Neutrophil (primary cell): ENCODE measurements around the gene ZCCHC4.

Source experiments
- H3K27ac ChIP-seq: fragments of 200-600 bp; sonication (generic); 2 replicates; pipeline ENCODE4 v1.5.1; 2016; ENCODE audit warnings: mild to moderate bottlenecking, moderate library complexity
- H3K27me3 ChIP-seq: fragments of 200-600 bp; sonication (generic); 2 replicates; pipeline ENCODE4 v1.6.0; 2016; ENCODE audit warnings: mild to moderate bottlenecking
- H3K36me3 ChIP-seq: fragments of 200-600 bp; sonication (generic); 2 replicates; pipeline ENCODE4 v1.5.1; 2017
- H3K4me1 ChIP-seq, 2 experiments: fragments of 200-600 bp in 1 of 2; sonication (generic) in 1 of 2; 1 replicate in 1 of 2; 2 replicates in 1 of 2; pipeline versions ENCODE4 v1.5.1 to v1.6.1; 2013 to 2016; ENCODE audit warnings: low read depth in 1 of 2, low read length in 1 of 2, mild to moderate bottlenecking in 1 of 2, moderate library complexity in 1 of 2; ENCODE audit not compliant: control insufficient read depth in 1 of 2, insufficient read depth in 1 of 2
- H3K4me3 ChIP-seq, 2 experiments: fragments of 200-600 bp in 1 of 2; sonication (generic) in 1 of 2; 1 replicate in 1 of 2; 2 replicates in 1 of 2; pipeline ENCODE4 v1.5.1; 2013 to 2016; ENCODE audit warnings: low read depth in 1 of 2, low read length in 1 of 2, mild to moderate bottlenecking in 1 of 2, moderate library complexity in 1 of 2
- H3K9me3 ChIP-seq: fragments of 200-600 bp; sonication (generic); 2 replicates; pipeline ENCODE4 v1.5.1; 2016
- CTCF ChIP-seq: fragments of 200-600 bp; sonication (generic); IDR thresholded peaks from 2 replicates; pipeline ENCODE4 v1.5.1; 2016; ENCODE audit warnings: antibody characterized with exemption

The ZCCHC4 gene

DNA sequence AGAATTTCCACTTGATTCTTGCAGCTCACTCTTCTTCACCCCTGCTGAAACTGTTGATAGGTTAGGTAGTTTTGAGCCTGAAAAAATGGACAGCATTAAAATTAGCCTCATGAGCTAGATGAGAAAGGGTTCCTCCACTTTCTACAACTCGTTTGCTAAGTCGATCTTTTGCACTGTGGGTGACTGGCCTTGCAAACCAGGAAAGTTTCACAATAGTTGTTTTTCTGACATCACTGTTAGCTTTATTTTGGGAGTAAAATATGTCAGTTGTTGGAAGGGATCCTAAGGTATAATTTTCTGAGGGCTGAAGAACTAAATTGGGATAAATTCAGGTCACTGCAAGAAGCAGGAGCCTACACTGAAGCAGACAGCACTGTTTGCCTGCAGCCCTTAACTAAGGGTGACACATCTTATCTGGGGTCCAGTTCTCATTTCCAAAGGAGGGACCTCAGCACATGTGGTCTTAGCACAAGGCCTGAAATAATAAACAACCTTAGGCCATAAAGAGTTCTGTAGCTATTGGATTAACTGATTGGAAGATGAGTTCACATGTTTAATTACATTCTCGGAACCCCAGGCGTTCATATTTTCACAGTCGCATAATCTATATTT lies 93.6 kb downstream of the ZCCHC4 start:
- H3K27ac ChIP-seq: peak overlapping the region; percentile 52
- H3K27me3 ChIP-seq: no peaks in the 10 kb centered on the region
- H3K4me3 ChIP-seq: no peak overlapping the region
- H3K36me3 ChIP-seq: peaks cover 54% of the 10 kb centered on the region
- no peak for TF ChIP-seq CTCF
- no peaks in the 10 kb centered on the region for H3K9me3 ChIP-seq
- peaks cover 19 to 38% of the 10 kb centered on the region in 2 experiments for H3K4me1 ChIP-seq

DNA sequence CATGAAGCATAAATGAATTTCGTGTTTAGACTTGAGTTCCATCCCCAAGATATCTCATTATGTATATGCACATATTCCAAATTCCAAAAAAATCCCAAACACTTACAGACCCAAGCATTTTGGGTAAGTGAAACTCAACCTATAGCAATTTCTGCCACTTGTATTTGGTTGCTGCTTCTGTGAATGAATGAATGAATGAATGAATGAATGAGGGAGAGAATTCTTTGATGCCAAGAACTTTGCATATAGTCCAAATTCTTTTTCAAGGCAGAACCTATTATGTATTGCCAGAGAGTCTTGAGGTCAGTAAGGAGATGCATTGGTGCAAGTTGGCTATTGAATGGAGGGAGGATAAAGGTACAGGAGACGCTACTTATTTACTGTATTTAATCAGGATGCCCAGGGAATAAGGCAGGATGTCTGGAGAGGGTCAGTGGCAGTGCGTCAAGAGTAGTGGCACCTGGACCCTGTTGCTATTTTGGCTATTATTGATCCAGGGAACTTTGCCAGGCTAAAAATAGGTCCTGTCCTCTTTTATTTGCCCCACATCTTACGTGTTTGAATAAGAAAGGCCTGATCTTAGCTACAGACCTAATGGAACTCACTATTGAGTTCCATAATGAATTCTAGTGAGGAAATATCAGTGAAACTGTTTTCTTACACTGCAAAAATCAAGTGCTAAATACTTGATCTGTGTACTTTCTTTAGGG lies 98.4 kb downstream of the ZCCHC4 start:
- no peak for TF ChIP-seq CTCF
- H3K27me3 ChIP-seq: no peaks in the 10 kb centered on the region
- H3K36me3 ChIP-seq: peaks cover 78% of the 10 kb centered on the region
- H3K27ac ChIP-seq: no peak overlapping the region
- H3K4me1 ChIP-seq: peaks cover 12 to 17% of the 10 kb centered on the region in 2 experiments
- no peaks in the 10 kb centered on the region for H3K9me3 ChIP-seq
- H3K4me3 ChIP-seq: no peak overlapping the region

GRCh38 chr4:25413261-25413660 lies 100.7 kb downstream of the ZCCHC4 start:
- TF ChIP-seq CTCF: no peak
- H3K4me1 ChIP-seq: peaks cover under 1 to 4% of the 10 kb centered on the region in 2 experiments
- peaks cover 97% of the 10 kb centered on the region for H3K36me3 ChIP-seq
- H3K9me3 ChIP-seq: no peaks in the 10 kb centered on the region
- H3K4me3 ChIP-seq: no peak overlapping the region
- no peaks in the 10 kb centered on the region for H3K27me3 ChIP-seq
- no peak overlapping the region for H3K27ac ChIP-seq

DNA sequence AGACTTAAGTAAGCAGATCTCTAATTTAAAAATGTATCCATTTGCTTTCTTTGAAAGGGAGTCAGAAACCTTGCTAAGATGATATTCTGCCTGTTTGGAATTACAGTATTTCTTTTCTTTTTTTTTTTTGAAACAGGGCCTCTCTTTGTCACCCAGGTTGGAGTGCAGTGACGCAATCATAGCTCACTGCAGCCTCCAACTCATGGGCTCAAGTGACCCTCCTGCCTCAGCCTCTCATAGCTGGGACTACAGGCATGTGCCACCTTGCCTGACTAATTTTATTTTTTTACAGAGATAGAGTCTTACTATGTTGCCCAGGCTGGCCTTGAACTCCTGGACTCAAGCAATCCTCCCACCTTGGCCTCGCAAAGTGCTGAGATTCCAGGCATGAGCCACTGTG lies 104.4 kb downstream of the ZCCHC4 start:
- no peak for TF ChIP-seq CTCF
- Histone ChIP-seq H3K4me3 (no peak overlapping the region), H3K27ac (no peak overlapping the region), H3K4me1 (no peaks in the 10 kb centered on the region), H3K9me3 (no peaks in the 10 kb centered on the region), H3K36me3 (peaks cover 94% of the 10 kb centered on the region), H3K27me3 (no peaks in the 10 kb centered on the region)
